HG03439 (cell line): ENCODE measurements around the gene GPSM1.

Source experiments
- ATAC-seq: cut with Tn5 transposase; IDR thresholded peaks from one replicate; pipeline ENCODE4 v1.9.1; 2021; ENCODE audit warnings: mild to moderate bottlenecking, moderate library complexity; ENCODE audit not compliant: unreplicated experiment

GPSM1 gene, protein sequence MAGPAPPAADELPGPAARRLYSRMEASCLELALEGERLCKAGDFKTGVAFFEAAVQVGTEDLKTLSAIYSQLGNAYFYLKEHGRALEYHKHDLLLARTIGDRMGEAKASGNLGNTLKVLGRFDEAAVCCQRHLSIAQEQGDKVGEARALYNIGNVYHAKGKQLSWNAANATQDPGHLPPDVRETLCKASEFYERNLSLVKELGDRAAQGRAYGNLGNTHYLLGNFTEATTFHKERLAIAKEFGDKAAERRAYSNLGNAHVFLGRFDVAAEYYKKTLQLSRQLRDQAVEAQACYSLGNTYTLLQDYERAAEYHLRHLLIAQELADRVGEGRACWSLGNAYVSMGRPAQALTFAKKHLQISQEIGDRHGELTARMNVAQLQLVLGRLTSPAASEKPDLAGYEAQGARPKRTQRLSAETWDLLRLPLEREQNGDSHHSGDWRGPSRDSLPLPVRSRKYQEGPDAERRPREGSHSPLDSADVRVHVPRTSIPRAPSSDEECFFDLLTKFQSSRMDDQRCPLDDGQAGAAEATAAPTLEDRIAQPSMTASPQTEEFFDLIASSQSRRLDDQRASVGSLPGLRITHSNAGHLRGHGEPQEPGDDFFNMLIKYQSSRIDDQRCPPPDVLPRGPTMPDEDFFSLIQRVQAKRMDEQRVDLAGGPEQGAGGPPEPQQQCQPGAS

DNA sequence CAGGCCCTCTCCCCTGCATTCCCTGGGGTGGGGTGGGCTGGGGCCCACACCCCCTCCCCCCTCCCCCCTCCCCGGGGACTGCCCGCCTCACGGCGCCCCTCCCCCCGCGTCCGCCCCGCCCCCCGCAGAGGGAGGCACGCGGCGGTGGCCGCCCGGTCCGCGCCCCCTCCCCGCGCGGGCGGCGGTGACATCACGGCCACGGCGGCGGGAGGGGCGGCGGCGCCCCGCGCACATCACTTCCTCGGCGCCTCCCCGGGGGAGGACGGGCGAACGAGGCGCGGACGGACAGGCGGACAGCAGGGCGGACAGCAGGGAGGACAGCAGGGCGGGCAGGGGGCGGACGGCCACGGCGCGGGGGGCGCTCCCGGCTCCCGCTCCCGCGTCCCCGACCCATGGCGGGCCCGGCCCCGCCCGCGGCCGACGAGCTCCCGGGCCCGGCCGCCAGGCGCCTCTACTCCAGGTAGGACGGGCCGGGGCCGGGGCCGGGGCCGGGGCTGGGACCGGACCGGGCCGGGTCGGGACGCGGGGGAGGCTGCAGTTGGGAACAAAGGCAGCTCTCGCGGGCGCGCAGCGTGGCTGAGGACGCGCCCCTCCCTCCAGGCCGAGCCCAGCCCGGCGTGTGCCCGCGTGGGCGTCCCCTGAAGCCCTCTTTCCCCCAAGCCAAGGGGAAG lies at the start of gene GPSM1:
GPSM1 (plus strand) TSS at position 236 of the 671 bp plus-strand sequence; CDS start at position 393, 157 bp downstream.
- no peak for ATAC-seq

DNA sequence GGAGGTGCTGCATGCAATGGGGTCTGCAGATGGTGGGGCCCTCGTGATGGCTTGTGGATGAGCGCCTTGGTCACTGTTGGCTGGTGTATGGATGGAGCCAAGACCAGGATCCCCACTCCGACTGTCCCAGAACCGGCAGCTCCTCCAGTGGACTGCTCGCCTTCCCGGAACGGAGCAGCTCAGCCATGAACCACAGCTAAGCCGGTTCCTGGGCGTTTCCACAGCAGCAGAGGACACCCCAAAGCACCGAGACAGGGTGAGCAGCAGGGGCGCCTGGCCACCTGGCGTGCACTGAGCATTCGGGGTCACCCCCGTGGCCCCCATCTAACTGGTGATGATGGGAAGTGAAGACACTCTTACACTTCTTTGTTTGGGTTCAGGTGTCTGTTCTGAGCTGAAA lies 49.6 kb upstream of the GPSM1 start:
- no peak for ATAC-seq

DNA sequence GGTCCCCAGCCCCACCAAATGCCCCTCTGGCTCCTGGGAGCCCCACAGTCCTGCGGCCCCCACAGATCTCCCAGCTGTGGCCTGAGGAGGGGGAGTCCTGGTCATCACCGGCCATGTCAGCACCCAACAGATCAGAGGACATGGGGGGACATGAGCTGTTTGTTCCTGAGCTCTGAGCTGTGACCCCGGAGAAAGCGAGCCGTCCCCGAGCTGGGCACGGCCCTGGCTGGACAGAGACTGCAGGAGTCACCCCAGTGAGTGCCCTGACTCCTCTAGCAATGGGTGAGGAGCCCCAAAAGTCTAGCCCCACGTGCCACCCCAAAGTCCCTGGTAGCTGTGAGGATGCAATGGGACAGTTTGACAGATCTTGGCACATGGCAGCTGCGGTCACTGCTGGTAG lies 49.1 kb upstream of the GPSM1 start:
- no peak for ATAC-seq

DNA sequence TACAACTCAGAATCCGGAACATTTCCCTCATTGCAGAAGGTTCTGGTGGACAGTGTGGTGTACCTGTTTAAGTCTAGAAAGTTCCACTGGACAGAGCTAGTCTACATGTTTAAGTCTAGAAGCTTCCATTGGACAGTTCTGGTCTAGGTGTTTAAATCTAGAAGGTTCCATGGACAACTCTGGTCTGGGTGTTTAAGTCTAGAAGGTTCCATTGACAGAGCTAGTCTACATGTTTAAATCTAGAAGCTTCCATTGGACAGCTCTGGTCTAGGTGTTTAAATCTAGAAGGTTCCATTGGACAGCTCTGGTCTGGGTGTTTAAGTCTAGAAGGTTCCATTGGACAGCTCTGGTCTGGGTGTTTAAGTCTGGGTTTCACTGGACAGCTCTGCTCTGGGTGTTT lies 48.4 kb upstream of the GPSM1 start:
- ATAC-seq = no peak

DNA sequence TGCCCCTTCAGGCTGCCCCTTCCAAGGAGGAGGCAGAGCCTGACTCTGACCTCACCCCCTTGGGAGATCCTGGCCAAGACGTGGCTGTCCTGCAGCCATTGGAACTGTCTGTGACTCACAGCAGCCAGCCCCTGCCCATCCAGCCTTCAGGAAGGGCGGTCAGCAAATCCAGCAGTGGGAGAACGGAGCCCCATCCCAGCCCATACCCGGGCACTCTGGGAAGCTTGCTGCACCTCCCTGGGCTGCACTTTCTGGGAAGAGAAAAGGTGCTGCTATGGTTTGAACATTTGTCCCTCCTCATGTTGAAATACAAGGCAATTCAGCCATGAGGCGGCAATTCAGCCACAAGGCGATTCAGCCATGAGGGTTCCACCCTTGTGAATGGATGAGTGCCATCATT lies 47.9 kb upstream of the GPSM1 start:
- ATAC-seq = no peak

DNA sequence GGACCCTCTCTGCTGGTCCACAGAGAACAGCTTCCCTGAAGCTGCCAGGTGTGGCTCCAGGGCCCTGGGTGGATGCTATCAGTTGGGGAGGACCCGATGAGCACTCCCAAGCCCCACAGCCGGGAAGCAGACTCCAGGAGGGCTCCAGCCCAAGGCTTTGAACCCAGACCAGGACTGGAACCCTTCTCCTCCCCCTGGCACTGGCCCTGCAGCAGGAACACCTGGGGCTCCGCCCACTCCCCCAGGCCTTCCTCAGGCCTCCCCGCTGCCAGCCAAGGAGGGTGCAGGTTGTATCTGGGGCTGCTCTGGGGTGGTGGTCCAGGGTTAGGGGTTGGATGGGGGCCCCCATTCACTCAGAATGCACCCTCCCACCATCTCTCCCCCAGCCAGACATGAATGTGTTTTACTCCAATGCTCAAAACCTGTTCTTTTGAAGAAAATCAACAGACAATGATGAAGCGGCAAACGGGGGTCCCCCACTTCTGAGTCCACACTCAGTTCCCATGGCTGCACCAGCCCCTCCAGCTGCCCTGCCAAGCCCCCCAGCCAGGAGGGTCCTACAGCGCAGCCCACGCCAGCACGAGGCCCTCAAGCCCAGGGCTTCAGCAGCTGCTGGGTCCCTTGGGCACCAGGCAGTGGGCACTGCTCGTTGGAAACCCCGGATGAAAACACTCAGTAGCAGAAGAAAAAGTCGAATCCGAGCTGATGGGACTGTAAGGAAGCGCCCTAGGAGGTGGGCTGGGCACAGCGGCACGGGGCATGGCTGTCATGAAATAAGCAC lies 46.6 kb upstream of the GPSM1 start:
- ATAC-seq = no peak

DNA sequence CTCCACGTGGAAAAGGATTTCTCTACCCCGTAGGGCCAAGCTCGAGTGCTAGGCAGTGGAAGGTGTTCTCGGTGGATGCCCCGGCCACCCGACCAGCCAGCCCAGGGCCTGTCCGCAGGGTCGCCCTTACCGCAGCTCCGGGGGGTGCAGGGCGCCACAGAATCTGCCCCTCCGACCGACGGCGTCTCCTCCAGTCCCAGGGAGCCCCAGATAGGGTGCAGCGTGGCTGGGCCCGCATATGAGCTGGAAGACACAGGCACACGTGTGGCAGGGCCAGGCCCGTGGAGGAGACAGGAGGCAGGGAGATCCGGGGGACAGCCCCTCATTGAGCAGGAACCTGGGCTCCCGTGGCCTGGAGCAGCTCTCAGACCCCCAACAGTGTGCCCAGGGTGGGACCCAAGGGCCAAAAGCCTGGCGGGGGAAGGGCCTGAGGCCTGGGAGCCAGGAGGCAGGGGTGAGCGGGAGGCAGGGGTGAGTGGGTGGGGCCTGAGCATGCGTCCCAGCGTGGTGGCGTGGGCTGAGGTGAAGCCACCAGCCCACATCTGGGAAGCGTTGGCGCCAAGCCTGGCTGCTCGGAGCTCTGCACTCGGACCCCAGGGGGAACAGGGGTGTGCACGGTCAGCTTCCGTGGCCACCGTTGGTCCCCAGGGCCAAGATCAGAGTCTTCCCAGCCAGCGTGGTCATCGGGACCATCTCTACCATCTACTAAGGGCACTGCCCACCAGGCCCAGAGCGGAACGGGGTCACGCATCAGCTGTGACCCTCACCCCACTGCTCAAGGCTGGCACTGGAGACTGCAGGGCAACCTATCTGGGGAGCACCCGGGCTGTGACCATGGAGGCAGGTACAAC lies 45.7 kb upstream of the GPSM1 start:
- ATAC-seq = no peak

DNA sequence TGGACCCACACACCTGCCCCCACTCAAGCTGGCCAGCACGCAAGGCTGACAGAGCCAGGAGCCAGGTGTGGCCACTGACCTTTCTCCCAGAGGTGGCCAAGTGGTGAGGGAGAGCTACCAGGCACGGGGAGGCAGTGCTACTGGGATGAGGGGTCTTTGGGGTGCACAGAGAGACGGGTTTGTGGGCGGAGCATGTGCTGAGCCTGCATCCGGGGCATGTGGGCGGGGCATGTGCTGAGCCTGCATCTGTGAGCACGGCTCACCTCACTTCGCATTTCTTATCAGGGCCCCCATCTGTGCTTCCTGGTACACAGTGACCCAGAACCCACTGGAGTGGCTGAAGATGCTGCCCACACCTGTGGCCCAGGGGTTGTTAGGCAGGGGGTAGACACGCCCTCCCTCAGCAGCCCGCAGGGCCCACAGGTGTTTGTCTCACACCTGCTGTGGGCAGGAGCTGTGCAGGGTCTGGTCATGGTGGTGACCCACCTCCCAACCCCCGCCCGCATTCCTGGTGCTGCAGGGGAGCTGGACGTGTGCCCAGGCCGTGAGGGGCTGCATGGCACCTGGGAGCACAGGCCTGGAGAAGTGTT lies 45.0 kb upstream of the GPSM1 start:
- no peak for ATAC-seq

DNA sequence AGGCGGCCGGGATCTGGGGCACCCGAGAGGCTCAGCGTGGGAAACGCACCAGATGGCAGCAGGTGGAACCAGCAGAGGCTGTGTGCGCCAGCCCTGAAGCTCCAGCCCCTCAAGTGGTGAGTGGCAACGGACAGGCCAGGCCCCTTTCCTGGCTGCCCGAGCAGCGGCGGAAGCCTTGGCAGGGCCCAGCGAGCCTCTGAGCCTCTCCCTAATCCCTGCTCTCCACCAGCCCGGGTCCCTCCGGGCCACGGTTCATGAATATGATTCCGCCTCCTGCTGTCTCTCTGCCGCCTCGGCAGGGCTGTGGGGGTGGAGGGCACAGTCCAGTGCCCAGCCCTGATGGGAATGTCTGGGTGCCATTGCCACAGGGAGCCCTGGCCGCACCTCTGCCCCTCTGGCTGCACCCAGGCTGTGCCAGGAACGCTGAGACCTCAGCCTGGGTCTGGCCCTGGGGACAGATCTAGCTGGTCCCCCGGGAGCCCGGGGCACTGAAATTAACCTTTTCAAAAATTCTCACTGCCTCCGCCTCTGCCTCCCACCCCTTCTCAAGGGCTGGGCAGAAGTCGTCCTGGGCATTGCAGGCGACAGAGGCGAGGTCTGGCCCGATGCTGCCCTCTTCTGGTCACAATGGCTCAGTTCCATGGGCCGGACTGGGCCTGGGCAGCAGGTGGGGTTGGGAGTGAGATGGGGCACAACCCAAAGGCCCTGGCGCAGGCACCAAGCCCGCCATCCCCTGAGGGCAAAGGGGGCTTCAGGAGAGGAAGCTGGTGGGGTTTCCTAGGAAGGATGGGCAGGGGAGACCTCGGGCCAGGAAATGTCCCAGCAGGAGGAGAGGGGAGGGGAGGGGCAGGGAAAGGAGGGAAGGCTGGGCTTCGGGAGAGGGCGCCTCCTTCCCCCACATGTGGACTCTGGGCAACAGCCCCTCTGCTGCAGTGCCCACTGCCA lies 43.8 kb upstream of the GPSM1 start:
- ATAC-seq = no peak

DNA sequence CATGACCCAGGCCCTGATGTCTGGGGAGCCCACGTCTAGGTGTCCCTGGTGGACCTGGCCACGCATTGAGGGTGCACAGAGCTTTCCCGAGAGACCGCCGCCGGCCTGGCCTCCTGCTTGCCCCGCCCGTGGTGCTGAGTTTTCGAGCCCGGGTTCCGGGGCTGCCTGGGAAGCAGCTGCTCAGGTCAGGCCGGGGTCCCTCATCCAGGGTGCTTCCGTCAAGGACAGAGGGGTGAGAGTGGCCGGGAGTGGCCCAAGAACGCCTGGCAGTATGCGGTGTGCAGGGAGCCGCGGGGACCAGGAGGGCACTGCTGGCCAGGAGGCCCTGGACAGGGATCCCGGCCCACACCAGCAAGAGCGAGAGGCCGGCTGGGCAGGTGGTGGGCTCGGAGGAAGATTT lies 43.0 kb upstream of the GPSM1 start:
- ATAC-seq = no peak

DNA sequence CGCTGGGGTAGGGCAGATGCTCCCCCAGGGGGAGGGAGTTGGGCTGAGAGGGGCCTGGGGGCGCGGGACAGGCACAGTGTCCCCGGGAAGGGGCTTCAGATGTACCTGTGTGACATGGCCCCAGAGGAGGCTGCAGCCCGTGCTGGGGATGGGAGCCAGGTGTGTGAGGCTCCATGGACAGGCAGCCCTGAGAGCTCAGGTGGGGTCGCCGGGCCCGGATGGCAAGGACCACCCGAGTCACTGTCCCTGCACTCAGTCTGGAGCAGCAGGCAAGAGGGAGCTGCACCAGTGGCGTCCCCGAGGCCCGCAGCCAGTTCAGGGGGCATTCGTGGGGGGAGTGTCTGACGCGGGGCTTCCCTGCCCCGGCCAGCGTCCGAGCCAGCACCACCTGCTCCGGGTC lies 42.4 kb upstream of the GPSM1 start:
- no peak for ATAC-seq

DNA sequence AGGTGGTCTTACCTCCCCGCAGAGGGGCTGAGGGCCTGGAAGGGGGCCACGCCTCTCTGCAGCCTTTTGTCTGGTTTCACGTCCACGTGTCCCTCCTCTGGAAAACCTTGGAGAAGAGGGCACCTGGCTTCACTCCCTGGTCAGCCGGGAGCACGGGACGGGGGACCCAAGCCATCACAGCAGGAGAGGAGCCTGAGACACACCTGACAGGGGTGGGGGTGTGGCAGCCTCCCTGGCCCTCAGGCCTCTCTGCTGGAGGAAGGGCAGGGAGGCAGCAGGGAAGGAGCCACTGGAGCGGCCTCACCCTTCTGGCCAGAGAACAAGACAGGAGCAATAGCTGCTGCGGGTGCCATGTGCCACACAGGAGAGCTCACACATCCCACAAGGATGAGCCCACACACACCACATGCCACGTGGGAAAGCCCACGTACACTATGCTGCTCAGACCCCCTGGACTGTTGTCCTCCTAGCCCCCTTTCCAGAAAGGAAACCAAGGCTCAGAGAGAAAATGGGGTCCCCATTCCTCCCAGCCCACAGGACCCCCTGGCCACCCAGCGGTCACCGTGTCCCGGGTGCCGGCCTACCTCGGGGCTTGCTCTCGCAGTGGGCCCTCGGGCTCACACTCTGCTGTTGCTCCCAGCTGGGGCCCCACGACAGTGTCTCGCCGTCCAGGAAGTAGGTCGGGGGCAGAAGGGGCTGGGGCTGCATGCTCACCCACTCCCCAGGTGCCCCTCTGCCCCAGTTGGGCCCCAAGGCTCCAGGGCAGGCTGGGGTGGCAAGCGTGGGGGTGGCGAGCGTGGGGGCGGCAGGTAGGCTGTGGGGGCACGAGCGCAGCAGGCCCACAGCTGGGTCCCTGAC lies 41.6 kb upstream of the GPSM1 start:
- no peak for ATAC-seq

DNA sequence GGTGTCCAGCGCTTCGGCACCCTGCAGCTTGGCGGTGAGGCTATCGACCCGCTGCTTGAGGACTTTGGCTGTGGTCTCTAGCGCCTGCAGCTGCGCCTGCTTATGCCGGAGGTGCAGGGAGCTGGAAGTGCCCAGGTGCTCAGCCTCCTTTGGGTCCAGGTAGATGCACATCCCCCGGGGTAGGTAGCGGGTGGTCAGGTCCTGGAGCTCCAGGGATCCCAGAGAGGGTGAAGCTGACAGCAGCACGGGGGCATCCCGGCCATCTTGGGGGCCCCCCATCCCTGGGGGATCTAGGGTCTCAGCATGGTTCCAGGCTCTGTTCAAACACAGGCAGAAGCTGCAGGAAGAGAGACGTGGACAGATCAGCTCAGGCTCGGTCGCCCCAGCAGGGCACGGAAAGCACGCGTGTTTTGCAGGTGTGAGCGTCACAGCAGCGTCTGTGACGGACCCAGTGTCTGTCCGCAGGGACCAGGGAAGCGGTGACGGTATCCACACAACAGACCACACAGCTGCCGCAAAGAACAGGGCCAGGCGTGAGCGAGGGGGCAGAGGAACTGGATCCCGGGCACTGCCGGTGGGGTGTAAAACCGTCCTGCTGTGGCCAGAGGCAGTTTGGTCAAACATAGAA lies 40.9 kb upstream of the GPSM1 start:
- no peak for ATAC-seq

DNA sequence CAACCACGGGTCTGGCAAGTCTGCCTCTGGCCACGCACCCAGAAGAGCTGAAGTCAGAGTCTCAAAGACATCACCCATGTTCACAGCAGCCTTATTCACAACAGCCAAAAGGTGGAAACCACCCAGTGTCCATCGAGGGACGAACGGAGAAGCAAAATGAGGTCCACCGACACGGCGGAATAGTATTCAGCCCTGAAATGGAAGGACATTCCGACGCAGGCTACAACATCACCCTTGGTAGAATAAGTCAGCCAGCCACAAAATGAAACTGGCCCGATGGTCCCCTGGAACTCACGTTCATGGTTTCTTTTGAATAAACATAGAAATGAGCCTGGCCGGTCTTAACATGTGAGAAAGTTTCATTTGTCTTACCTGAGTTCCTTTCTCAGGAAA lies 40.4 kb upstream of the GPSM1 start:
- no peak for ATAC-seq

DNA sequence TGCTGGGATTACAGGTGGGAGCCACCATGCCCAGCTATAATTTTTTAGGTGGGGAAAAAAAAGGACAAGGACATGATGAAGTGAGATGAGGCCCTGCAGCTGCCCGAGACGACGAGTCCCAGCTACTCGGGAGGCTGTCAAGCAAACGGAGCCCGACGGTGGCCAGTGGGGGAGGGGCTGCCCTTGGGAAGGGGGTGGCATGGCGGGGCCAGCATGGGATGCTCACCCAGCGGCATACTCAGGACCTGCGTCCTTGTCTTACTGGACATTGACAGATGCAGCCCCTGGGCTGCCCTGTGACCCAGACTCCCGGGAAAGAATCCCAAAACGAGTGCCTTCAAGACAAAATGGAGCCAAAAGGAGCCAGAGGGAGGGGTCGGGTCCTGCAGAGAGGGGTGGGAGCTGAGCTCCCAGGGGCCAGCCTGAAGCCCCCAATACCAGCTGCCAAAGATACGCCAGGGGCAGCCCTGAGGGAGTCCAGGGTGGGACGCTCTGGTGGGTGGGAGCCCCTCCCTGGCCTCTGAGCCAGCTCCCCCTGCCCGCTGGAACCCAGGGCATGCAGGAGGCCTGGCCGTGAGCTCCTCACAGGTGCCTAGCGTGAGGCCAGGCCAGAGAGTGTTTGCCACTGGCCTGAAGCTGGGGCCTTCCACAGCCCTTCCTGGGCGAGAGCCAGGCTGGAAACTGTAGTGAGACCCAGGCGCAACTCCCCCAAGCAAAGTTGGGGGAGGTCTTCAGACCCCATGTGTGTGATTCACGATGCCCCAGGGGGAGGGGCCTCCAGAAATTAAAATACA lies 39.2 kb upstream of the GPSM1 start:
- ATAC-seq = no peak

DNA sequence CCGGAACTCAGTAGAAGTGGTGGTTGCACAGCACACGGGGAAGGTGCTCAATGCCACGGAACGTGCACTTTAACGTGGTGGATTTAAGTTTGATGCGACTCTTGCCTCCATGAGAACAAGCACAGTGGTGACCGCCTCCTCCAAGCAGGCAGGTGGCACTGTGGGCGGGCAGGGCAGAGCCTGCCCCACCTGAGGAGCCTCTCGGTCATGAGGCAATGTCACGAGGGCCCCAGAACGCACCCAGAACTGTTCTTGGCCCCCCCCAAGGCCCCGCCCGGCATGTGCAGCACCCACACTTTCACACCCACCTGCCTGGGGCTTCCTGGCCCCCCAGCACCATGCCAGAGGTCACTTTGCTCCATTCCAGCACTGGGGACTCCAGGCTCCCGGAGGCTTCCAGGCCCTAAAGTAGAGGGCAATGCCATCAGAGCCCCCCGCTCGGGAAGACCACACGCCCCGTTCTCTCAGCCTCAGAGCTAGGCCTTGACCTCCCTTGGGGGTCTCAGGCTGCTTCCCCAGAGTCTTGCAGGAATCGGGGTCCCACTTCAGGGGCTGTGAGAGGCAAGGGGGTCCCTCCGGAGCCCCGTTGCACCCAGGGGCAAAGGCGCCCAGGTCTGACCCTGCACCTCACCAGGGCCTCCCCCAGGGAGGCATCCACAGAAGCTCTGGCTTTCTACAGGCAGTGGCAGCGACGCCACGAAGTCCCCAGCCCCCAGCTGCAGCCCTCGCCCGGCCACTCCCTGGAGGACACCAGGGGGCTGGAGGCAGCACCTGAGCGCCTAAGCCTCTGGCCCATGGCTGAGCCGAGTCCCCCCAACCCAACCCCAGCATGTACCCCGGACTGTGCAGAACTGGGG lies 37.5 kb upstream of the GPSM1 start:
- no peak for ATAC-seq
